Islet precursor cell (in vitro differentiated cells): Measurements from ENCODE around the gene MAPRE2.

Experiments used
- DNase-seq: peaks from one replicate; pipeline ENCODE4 v3.0.0-alpha.2; 2018

Gene MAPRE2

DNA sequence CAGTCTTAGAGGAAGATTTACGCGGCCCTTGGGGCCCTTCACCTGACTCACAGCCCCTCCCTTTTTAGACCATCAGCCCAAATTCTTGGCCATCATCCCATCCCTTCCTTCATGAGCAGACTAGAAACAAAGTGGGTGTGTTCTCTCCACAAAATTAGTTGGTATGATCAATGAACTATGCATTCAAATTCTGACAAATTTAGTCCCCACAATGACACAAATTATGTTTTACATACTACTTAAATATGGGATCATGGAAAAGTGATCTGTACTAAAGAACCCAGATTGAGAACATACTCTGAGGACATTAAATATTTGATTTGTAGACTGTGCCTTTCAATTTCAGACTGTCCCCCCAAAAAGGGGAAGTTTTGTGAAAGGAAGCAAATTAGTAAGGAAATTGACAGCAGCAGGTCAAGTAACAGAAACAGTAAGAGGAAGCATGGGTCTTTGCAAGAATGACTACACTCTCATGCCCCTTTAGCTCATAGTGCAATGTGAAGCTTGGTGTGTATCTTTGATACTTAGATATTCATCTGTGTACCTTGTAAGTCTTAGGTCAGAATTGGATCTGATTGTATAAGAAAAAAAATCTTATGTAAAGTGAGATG is 2.2 kb upstream of the MAPRE2 start:
- no peak for DNase-seq

DNA sequence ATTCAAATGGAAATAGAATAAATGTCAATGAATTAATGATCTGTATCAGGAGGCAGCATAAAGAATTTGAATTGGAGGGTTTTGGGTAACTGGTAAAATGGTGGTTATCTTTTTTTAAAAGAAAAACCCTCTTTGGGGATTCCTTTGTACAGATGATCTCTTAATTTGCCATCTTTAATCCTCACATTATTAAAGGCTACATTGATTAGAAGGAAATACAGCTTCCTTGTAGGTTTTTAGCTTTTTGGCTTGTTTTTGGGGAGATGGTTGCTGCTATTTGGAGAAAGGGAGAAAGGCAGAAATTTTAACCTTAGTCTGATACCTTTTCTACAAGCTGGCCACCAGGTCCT is 600 bp upstream of the MAPRE2 start:
- DNase-seq: no peak

DNA sequence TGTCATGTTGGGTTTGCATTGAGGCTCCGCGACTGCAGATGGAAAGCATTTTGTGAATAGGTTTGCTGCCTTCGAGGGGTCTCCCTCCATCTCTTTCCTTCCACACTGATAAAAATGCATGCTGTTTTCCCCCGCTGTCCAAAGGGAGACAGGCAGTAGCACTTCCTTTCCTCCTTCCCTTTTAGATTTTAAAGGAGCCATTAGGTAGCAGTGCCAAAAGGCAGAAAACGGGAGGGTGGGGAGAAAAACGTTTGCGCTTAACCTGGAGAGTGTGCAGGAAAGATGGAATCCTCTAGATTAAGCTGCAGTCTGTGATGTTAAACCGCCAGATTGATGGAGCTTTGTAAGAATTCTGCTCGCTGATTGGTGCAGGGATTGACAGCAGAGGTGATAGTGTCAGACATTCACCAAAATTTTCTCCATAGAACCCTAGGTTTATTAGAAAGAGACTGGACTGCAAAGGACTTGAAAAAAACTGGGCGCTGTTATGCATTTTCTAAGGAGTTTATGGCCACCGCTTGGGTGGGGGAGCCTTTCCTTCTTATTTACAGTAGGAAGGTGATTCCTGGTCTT is 688 bp downstream of the MAPRE2 start:
- no peak for DNase-seq

DNA sequence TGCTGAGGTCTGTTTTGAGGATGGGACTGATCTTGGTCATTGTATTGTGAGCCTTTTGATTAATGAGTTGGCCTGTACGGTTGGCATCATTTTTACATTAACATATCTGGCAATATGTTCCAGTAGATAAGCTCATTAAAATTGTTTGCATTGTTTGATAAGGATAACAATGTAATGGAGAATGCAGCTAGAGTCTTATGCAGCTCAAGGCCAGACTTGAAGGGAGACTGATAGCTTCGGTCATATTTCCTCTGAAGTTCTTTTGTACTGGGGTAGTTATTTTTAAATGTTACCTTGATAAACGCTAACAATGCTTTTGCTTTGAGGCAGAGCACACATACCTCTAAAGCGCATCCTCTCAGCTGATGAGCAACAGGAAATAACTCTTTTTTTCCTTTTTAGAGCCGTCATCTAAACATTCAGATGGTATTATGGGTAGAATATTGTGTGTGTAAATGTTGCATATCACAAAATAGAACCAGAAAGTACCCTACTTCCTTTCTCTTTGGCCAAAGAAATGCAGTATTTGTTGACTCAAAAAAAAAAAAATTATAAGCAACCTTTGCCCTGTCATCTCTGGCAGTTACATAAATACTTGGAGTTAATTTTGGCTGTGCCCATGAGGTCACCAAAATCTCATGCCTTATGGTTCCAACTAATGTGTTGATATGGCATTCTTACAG is 1.3 kb downstream of the MAPRE2 start:
- DNase-seq: no peak

DNA sequence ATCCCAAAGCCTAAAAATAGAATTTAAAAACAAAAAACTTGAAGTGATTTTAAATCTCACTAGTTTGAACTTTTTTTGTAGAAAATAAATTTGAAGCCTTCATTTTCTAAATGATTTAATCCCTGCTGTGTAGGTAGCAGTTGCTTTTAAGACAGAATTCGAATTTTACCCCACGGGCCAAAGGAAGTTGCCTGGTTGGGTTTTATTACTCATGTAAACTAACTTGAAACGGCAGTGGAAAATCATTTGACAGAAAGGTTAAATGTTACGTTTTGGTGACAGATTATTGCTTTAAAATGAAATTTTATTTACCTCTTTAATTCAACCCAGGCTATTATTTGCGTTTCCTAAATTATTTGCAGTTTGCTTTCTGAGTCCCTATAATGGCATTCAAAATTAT is 2.0 kb downstream of the MAPRE2 start:
- DNase-seq: no peak

DNA sequence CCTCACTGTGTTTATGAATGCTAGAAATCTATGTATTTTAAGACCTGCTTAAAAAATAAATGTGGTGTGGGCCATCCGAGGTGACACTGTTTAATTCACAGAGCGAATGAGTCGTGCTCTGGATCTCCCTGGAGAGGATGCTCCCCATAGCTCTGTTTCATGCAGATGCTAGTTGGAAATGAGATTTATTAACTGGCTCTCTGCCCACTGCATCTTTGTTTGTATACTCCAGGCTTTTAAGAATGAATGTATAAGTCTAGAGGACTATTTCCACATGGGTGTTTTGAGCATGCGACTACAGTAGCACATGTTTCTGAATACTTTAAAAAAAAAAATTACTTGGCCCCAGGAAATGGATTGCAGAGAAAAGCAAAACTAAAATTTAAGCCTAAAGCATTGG is 3.9 kb downstream of the MAPRE2 start:
- no peak for DNase-seq

DNA sequence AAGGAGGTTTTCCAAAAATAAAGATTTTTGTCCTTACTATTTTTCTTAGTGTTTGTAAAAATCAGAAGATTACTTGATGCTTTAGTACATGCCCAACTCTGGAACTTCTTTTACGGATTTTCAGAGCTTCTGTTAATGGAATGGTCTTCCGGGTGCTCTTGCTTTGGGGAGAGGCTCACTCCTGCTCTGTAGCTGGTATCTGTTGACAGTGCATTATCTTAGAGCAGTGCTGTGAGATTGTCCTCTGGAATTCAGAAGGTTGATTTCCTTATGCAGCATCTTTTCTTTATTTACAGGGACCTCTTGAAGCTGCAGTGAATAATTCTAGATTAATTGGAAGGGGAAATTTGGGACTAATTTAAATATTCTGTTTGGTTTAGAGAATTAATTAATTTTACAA is 4.6 kb downstream of the MAPRE2 start:
- no peak for DNase-seq

DNA sequence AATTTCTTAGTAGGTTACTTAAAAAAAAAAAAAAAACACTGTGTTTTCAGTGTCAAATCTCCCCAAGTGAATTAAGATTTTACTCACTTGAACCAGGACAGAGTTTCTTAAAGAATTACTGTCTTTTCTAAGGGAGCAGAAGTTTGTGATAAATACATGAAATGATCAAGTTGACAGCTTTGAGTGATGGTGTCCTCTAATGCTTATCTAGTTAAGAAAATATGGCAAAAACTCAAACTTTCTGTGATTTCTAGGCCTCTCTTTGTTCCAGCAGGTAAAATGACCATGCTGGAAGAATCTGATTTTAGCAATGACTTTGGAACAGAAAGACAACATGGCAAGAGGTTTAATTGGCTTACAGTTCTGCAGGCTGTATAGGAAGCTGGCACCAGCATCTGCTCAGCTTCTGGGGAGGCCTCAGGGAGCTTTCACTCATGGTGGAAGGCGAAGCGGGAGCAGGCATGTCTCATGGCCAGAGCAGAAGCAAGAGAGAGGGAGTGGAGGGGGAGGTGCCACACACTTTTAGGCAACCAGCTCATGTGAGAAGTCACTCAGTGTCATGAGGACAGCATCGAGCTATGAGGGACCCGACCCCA is 6.6 kb downstream of the MAPRE2 start:
- DNase-seq: no peak

DNA sequence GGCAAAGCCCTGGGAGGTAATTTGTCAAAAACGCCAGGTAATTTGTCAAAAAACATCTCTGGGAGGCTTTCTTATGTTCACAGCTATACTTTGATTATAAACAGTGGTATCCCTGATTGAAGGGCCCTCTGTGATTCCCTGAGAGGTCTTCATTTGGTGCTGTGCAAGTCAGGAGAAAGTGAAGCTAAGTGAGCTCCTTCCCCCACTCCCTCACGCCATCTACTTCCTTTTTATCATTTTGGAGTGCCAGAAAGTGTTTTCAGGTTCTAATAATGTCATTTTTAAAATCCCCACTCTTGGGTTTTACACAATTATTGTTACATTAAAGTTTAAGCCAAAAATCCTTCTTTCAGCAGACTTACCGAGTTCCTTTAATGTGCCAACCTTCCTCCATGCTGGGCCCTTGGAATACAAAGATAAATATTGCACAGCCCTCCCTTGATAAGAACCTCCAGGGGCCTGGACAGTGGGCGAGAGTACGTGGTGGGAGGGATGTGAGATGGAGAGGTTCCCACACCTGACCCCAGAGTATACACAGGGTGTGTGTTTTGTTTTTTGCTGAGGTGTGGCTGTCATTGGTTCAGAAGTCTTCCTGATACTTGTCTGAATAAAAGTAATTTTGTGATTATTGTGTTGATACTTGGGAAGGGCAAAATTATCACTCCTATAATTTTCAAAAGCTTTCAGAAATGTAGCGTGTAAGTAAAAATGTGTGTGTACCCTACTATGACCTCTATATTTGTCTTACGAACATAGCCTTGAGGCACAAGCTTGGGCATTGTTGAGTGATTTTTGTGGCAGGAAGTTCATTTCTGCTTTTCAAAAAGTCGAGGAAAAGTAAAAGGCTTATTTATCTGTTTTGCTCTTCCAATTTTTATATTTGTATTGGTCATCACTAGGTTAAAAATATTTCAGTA is 8.2 kb downstream of the MAPRE2 start:
- no peak for DNase-seq

DNA sequence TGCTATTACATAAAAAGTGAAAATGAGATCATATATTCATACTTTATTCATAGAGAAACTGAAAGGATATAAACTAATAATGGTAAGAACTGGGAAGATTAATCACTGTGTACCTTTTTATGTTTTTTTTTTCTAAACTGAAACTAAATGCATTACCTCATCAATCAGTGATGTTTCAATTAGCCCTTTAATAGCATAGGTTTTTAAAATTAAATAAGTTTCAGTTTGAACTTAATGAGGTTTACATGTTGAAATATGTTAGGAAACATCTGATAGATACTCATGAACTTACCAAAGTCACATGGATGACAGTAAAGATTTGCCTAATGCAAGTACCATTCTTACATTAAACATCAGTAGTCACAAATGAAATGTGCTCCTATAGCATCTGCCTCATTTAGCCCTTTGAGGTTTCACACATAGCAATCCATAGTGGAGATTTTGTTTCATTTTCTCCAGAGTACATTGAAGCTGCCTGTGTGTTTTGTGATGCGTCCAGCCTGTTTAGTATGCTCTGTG is 8.9 kb downstream of the MAPRE2 start:
- no peak for DNase-seq

DNA sequence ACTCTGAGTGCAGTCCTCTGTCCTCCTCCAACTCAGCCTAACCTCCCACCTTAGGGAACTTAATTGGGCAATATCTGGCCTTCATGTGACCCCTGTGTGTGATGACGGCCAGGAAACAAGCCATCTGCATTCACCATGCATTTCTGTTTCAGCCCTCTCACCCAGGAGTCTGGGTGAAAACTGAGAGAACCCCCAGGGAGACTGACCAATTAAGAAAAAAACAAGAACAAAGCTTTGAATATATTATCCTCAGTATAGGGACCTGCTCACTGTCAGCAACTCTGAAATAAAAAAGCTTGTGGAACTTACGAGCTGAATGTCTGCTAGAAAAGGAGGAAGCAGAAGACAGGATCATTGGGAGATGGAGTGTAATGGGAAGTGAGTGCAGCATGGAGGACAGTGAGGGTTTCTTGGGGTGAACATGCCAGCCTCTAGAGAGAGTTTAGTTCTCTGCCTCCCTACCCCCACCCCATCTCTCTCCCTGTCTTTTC is 9.5 kb downstream of the MAPRE2 start:
- DNase-seq: no peak

DNA sequence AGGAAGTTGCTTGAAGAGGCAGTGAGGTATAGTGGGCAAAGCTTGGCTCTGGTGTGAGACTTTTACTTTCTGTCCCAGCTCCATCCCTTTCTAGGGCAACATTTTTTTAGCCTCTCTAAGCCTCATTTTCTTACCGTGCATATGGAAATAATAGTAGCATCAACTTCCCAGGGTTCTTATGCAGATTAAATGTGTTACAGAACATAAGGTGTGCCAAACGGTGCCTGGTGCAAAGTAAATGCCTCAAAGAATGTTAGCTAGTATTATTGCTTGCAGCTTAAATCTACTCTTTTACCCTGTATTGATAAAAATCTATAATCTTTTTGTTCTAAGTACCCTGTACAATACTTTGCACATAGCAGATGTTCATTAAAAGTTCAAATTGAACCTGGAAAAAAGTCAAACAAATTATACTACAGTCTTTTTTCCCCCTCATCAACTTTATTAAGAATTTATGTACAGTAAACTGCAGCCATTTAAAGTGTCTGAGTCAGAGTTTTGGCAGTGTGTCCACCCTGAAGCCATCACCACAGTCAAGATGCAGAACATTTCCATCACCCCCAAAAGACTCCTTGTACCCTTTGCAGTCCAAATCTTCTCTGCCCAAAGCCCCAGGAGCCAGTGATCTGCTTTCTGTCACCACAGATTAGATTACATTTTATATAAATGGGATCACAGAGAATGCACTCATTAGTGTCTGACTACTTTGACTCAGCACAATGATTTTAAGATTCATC is 10.6 kb downstream of the MAPRE2 start:
- no peak for DNase-seq

DNA sequence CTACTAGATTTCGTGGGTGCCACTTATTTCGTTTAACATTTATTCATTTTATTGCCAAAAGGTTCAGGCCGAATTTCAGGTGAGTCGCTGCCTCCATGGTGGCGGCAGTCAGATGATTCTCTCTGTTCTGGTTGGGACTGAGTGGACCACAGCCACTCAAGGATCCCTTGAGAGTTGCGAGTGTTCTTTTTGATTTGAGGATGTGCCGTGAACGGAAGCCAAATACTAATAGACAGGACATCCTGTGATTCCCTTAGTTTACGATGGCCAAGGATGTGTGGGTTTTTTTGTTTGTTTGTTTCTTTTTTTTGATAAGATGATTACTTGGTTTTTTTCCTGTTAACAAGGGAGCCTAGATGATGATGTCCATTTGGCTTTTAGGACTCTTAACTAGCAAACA is 13.2 kb downstream of the MAPRE2 start:
- no peak for DNase-seq

DNA sequence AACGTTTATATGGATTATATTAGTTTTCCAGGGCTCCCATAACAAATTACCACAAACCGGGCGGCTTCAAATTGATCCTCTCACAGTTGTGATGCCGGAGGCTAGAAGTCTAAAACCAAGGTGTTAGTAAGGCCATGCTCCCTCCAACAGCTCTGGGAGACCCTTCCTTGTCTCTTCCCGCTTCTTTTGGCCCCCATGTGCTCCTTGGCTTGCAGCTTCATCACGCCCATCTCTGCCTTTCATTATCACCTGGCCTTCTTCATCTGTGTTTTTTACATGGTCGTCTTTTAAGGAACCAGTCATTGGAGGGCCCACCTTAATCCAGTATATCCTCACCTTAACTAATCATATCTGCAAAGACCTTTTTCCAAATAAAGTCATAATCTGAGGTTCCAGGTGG is 13.9 kb downstream of the MAPRE2 start:
- no peak for DNase-seq

DNA sequence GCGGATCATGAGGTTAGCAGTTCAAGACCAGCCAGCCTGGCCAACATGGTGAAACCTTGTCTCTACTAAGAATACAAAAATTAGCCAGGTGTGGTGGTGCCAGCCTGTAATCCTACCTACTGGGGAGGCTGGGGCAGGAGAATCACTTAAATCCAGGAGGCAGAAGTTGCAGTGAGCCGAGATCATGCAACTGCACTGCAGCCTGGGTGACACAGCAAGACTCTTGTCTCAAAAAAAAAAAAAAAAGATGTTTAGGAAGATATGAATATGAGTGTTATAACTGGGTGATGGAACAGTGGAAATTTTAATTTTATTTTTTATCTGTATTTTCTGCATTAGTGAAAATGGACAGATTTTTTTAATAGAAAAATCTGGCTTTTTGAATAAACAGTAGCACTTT is 14.5 kb downstream of the MAPRE2 start:
- no peak for DNase-seq

DNA sequence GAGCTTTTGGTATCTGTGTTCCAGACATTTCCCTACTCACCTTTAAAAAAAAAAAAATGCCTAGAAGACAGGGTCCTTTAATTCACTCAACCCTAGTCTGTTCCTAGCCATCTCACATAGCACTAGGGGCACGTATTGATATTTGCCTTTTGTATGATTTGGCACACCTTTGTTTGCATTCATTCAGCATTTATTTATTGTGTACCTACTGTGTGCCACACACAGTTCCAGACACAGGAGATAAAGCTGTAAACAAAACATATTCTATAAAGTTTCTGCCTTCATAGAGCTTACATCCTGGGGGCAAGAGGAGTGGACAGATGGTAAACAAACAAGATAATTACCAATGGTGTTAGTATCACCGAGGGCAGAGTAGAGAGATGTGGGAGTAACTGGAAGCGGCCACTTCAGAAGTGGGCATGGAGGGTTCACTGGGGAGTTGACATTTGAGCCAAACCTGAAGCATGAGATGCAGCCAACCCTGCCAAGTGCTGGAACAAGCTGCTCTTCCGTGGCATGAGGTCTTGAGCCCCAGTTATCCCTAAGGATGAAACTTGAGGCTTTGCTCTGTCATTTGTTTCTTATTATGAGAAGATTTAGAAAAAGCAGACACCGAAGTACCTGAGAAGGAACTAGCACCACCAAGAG is 18.2 kb downstream of the MAPRE2 start:
- no peak for DNase-seq

DNA sequence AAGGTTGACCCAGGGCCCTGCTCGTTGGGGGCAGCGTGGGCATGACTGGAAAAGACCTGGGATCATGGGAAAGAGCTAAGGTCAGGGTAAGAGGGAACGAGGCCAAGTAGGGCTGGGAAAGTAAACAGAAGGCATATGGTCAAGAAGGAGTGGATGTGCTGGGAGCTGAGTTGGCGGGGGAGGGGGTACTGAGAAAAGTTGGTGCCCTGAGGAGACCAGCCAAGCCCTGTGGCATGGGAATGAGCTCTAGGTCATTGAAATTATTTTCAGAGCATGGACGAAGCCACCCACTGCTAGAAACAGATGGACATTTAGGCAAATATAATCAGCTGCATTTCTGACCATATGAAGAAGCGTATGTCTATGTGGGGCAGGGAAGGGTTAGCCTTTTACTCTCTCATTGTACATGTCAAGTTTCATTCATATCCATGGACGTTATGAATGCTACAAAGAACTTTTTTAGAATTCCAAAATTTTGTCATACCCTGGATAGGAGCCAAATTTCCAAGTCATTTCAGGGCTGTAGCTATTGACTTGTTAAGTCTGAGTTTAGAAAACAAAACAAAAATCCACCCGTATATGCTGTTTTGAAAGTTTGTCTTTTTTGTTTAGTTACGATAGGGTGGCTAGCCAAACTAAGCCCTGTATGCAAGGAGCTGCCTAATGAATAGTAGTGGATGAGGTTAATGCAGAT is 19.1 kb downstream of the MAPRE2 start:
- no peak for DNase-seq

DNA sequence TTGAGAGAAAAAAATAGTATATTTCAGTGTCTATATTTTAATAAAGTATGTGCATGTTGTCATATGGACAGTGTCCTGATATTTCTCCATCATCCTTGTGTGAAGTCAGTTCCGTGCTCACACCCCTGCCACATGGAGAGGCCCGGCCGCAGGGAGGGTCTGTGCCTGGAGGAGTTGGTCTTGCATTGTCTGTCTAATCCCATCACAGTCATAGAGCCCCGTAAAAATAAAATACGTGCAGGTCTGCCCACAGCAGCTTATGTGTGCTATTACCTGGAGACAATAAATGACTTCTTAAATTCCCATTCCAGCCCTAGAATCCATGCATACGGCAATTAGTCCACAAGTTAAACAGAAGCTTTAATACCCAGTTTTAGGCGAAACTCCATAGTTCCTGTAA is 20.1 kb downstream of the MAPRE2 start:
- no peak for DNase-seq

DNA sequence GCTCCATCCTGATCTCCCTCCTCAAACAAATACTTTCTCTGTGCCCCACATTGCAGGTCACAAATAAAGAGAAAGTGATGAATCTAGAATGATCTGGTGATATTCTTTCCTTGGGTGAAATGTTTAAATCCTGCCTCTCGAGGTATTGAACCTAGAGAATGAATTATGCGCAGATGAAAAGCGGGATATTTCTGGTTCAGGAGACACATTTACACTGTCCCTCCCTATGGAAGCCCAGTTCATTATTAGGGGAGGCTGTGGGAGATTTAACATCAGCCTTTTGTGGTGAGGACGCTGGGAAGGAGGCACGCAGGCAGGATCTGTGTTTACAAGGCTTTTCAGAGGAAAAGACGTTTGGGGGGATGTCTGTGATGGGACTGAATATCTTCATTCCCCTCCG is 20.6 kb downstream of the MAPRE2 start:
- no peak for DNase-seq

DNA sequence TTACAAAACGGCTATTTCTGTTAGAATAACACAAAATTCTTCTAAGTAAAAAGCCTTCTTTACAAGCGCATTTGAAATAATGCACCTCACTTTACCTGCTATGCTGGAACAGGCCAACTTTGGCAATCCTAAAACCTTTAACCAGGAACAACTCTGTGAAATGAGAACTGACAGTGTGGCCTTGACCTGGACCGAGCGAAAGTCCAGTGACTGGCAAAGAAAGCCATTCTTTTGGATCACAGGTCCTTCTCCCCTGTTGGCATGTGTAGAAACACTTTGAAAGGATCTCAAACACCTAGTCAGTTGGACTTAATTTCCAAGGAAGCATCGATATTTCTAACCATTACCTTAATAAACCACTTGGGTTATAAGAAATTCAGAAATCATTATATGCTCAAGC is 21.2 kb downstream of the MAPRE2 start:
- DNase-seq: no peak
